Measurements from ENCODE around the gene PLAAT2.
"Not testable (repeated sequence)": the region's sequence is repeated elsewhere in the genome, so short reads cannot be mapped to it uniquely, and the experiment has no call there.

PLAAT2 gene

GRCh38 chr11:63549411-63549810 is 13.8 kb downstream of the PLAAT2 start:
- no peak for DNase-seq (ENCODE audit: low read depth in 2 of 2)

- no peak for DNase-seq (ENCODE audit: low read depth in 2 of 2)
Observed at GRCh38 chr11:63548178-63548577, 15.0 kb downstream of the PLAAT2 start.

GRCh38 chr11:63547061-63547460 is 16.1 kb downstream of the PLAAT2 start:
- DNase-seq (ENCODE audit: low read depth in 2 of 2): no peak

GRCh38 chr11:63543711-63544110 is 19.5 kb downstream of the PLAAT2 start:
- DNase-seq (ENCODE audit: low read depth in 2 of 2): no peak

- DNase-seq (ENCODE audit: low read depth in 2 of 2): not testable (repeated sequence)
Observed at GRCh38 chr11:63542506-63542905, 20.7 kb downstream of the PLAAT2 start.

- DNase-seq (ENCODE audit: low read depth in 2 of 2): no peak
Observed at GRCh38 chr11:63537293-63538101, 25.7 kb downstream of the PLAAT2 start.

GRCh38 chr11:63536669-63537292 is 26.4 kb downstream of the PLAAT2 start, which contains the start of gene PLAAT4:
PLAAT4 (plus strand) TSS chr11:63536808; CDS start chr11:63536869, 61 bp downstream.
- no peak for DNase-seq (ENCODE audit: low read depth in 2 of 2)

GRCh38 chr11:63535734-63536133 is 27.4 kb downstream of the PLAAT2 start:
- no peak for DNase-seq (ENCODE audit: low read depth in 2 of 2)

- DNase-seq (ENCODE audit: low read depth in 2 of 2): no peak
Observed at GRCh38 chr11:63534895-63535461, 28.2 kb downstream of the PLAAT2 start.

GRCh38 chr11:63534076-63534475 is 29.1 kb downstream of the PLAAT2 start:
- no peak for DNase-seq (ENCODE audit: low read depth in 2 of 2)

- DNase-seq (ENCODE audit: low read depth in 2 of 2): no peak
Observed at GRCh38 chr11:63532799-63533475, 30.2 kb downstream of the PLAAT2 start.

- no peak for DNase-seq (ENCODE audit: low read depth in 2 of 2)
Observed at GRCh38 chr11:63532117-63532516, 31.1 kb downstream of the PLAAT2 start.

- DNase-seq (ENCODE audit: low read depth in 2 of 2): not testable (repeated sequence)
Observed at GRCh38 chr11:63531074-63531792, 31.9 kb downstream of the PLAAT2 start.

- DNase-seq (ENCODE audit: low read depth in 2 of 2): no peak
Observed at GRCh38 chr11:63530021-63530420, 33.2 kb downstream of the PLAAT2 start.

GRCh38 chr11:63529373-63529772 is 33.8 kb downstream of the PLAAT2 start:
- not testable (repeated sequence) for DNase-seq (ENCODE audit: low read depth in 2 of 2)

GRCh38 chr11:63528729-63529278 is 34.4 kb downstream of the PLAAT2 start:
- DNase-seq (ENCODE audit: low read depth in 2 of 2): not testable (repeated sequence)

GRCh38 chr11:63528156-63528555 is 35.0 kb downstream of the PLAAT2 start:
- DNase-seq (ENCODE audit: low read depth in 2 of 2): not testable (repeated sequence)

- DNase-seq (ENCODE audit: low read depth in 2 of 2): no peak
Observed at GRCh38 chr11:63527667-63528066, 35.5 kb downstream of the PLAAT2 start.

- no peak for DNase-seq (ENCODE audit: low read depth in 2 of 2)
Observed at GRCh38 chr11:63523151-63523550, 40.0 kb downstream of the PLAAT2 start.

- no peak for DNase-seq (ENCODE audit: low read depth in 2 of 2)
Observed at GRCh38 chr11:63521896-63522295, 41.3 kb downstream of the PLAAT2 start.

GRCh38 chr11:63520606-63521170 is 42.5 kb downstream of the PLAAT2 start:
- no peak for DNase-seq (ENCODE audit: low read depth in 2 of 2)

All from stimulated activated CD4-positive, alpha-beta T cell treated with anti-CD3 and anti-CD28 coated beads, Interleukin-12 subunit alpha, Interleukin-12 subunit beta, amount 100 ng/mL, for 24 hours (primary cell).